Adipose tissue (tissue), 3 donors: ENCODE measurements around the gene TTC34. TPM values are rescaled to one million over a fixed set of nuclear protein-coding genes. Genes with fewer than 3 reads are reported as not detected.

Experiments used
- H3K27ac ChIP-seq: one replicate; pipeline ENCODE4 v1.5.1; 2013; ENCODE audit warnings: low read depth, low read length
- WGBS, 3 donors: extraction: QIAGEN DNeasy Blood & Tissue Kit; methylation state at CpG; one replicate each; pipeline ENCODE4 v1.1.7; 2013; 5-methylcytosine and 5-hydroxymethylcytosine counted together
- polyA plus RNA-seq, 3 donors: library from polyadenylated mRNA; stranded (reverse); fragments of 200-250 nt; gene quantifications; one replicate each; pipeline ENCODE4 v1.2.3, GENCODE V29; 2013
- donor health status: healthy with polysubstance abuse.
- donor health status: Bipolar disorder and iron deficiency.
- donor health status: healthy.

TTC34 gene
- polyA plus RNA-seq, 3 donors = 0.15 to 0.22 (median 0.16) TPM

DNA sequence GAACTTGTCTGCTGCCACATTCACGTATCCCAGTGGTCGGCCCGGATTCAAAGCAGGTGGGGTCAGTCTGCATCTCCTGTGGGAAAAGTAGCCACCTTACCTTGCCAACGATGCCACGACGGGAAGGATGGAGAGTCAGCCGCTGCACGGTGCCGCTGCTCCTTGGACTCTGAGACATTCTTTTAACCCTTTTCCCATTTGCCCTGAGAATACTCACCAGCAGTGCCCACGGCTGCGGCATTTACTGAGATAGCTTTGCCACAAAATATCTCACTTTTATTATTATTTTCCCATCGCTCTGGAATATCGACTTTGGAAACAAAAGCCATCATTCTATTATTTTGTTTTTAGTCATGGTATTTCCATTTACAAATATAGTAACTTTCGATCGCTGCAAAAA is 15.3 kb upstream of the TTC34 start:
- WGBS, 3 donors = 82 to 92% (median 88%) methylated on average over 15 of the region's 15 CpGs

DNA sequence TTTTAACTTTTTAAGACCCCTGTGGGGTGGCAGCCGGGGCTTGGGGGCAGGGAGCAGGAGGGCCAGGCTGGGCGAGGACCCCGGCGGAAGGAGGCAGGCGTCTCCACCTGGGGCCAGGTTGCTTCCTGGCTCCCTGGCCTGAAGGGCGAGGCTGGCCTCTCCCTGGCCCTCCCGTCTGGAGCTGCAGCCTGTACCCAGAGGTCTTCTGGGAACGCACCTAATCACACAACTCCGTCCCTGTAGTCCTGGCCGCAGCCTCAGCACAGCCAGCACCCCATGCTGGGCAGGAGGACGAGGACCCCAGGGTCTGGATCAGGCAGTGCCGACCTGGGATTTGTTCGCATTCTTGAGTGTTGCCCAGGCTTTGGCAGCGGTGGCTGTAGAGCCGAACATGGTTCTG is 14.1 kb upstream of the TTC34 start:
- 68 to 76% (median 72%) methylated on average over 15 of the region's 15 CpGs for WGBS, 3 donors
- H3K27ac ChIP-seq = no peak overlapping the region

More for the DNA sequence above, 15.3 kb upstream of the TTC34 start:
- no peak overlapping the region for H3K27ac ChIP-seq

DNA sequence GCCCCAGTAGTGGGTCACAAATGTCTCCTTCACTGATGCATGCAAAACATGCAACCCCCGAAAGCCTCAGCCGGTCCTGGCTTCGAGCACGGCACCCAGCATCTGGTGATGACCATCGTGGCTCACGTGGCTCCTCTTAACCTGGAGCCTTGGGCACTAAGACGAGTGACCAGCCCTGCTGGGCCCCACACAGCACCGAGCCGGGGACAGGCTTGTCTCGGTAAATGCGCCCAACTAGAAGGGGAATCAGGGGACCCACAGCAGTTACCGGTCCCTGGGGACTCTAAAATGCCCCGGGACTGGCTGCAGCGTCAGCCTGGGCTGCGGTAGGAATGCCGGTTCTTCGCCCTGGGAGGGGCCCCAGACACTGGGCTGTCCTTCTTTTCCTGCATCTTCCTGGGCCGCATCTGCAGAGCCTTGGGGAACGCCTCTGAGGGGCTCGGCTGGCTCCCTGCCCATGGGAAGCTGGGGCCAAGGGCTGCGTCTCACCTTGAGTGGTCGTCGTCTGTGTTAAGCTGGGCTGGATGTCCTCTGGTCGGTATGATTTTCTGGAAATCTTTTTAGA is 13.1 kb upstream of the TTC34 start:
- H3K27ac ChIP-seq = no peak overlapping the region
- 83 to 89% (median 84%) methylated on average over 24 of the region's 24 CpGs for WGBS, 3 donors

DNA sequence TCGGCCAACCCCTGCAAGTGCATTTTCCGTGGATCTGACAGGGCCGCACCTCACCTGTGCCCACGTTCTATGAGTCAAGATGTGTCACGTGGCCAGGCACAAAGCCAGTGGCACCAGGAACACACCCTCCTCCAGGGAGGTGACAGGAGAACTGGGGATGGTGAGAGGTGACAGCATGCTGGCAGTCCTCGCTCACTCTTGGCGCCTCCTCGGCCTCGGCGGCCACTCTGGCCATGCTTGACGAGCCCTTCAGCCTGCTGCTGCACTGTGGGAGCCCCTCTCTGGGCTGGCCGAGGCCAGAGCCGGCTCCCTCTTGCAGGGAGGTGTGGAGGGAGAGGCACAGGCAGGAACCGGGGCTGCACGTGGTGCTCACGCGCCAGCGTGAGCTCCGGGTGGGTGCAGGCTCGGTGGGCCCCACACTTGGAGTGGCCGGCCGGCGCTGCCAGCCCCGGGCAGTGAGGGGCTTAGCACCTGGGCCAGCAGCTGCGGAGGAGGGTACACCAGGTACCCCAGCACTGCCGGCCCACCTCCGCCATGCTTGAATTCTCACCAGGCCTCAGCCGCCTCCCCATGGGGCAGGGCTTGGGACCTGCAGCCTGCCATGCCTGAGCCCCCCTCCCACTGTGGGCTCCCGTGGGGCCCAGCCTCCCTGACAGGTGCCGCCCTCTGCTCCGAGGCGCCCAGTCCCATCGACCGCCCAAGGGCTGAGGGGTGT is 11.6 kb upstream of the TTC34 start:
- 92 to 96% (median 96%) methylated on average over 31 to 34 of the region's 34 CpGs for WGBS, 3 donors
- H3K27ac ChIP-seq = no peak overlapping the region

DNA sequence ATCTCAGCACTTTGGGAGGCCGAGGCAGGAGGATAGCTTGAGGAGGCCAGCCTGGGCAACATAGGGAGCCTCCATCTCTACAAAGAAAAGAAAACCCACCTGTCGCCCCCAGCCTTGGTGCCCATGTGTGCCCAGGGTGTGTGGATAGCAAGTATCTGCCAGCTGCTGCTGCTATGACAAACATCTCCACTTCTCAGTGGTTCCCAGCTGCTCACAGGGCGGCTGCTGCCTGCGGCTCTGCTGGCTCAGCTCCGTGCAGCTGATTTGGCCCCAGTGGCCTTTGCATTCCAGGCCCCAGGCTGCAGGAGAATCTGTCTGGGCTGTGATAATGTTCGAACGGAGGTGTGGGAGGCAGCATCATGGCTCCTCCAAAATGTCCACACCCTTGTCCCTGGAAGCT is 10.6 kb upstream of the TTC34 start:
- 86 to 89% (median 89%) methylated on average over 7 of the region's 7 CpGs for WGBS, 3 donors
- no peak overlapping the region for H3K27ac ChIP-seq

DNA sequence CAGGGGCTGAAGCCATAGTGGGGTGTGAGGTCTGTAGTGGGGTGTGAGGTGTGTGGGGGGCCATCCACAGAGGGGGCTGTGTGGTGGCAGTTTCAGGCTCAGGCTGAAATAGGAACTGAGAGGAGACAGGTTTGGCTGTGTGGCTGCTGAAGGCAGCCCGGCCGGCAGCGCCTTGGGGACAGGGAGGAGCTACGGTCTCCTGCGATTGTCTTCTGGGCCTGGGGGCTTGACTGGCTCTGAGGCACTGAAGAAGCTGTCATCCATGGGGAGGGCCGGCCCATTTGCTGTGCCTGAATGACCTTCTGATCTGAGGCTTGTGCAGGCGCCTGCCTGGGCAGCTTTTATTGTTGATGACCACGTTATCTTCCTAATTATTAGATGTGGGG is 10.0 kb upstream of the TTC34 start:
- no peak overlapping the region for H3K27ac ChIP-seq
- WGBS, 3 donors = 66 to 86% (median 76%) methylated on average over 8 of the region's 8 CpGs

DNA sequence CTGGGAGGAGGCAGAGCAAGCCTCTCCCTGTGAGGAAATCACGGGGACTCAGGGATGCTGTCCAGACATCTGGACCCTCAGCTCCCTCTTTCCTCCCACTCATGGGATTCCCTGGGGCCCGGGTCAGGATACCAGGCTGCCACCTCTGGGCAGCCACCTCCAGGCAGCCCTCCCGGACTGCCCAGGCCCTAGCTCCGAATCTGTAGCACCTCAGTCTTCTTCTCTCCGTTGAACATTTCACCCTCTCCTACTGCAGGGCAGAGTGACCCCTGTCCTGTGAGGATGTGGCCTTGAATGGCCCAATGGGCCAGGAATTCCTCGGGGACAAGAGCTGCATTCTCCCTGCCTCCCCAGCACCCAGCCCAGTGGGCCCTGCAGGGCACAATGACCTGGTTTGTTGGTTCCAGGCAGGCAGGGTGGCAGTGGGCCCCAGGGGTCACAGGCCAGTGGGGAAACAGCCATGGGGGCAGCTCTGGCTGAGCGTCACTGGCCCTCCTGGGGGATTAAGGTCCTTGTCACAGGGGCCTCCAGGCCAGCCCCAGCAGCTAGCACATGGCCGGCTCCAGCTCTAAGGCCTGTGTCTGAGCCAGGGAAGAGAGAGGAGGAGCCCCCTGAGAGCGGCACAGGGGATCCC is 9.5 kb upstream of the TTC34 start:
- 68 to 80% (median 76%) methylated on average over 9 of the region's 9 CpGs for WGBS, 3 donors
- no peak overlapping the region for H3K27ac ChIP-seq

DNA sequence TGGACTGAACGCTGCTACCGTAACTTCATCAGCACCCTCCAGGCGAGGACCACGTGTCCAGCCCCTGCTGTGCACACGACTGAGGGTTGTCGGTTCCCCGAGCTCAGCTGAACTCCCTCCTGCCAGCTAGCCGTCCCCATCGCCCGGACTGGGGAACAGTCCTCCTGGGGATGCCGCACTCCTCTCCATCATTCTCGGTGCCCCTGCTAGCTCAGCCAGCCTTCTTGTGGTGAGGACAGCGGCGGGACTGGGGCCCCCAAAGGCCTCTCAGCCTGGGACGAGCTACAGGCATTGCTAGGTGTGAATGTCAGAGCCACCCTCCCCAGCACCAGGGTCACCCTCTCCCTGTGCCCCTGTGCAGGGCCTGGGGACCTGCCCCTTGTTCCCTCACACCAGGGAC is 8.8 kb upstream of the TTC34 start:
- WGBS, 3 donors = 83 to 86% (median 83%) methylated on average over 12 to 15 of the region's 15 CpGs
- H3K27ac ChIP-seq = no peak overlapping the region

DNA sequence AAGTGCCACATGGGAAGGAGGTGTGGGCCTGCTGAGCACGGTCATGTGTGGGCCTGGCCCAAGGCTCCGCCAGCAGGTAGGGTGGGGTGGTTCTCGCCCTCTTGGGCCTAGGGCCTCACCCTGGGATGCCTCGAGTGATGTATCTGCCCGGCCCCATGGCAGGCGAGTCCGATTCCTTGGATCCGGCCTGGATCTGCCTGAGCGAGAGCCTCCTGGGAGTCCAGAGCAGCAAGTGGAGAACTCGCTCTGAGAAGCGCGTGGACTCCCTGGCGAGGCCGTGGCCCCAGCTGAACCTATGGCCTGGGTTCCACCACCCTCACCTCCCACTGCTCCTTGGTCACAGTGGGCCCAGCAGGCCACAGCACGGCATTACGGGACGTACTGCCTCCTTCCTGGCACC is 8.2 kb upstream of the TTC34 start:
- 86 to 92% (median 90%) methylated on average over 17 of the region's 17 CpGs for WGBS, 3 donors
- H3K27ac ChIP-seq = no peak overlapping the region

DNA sequence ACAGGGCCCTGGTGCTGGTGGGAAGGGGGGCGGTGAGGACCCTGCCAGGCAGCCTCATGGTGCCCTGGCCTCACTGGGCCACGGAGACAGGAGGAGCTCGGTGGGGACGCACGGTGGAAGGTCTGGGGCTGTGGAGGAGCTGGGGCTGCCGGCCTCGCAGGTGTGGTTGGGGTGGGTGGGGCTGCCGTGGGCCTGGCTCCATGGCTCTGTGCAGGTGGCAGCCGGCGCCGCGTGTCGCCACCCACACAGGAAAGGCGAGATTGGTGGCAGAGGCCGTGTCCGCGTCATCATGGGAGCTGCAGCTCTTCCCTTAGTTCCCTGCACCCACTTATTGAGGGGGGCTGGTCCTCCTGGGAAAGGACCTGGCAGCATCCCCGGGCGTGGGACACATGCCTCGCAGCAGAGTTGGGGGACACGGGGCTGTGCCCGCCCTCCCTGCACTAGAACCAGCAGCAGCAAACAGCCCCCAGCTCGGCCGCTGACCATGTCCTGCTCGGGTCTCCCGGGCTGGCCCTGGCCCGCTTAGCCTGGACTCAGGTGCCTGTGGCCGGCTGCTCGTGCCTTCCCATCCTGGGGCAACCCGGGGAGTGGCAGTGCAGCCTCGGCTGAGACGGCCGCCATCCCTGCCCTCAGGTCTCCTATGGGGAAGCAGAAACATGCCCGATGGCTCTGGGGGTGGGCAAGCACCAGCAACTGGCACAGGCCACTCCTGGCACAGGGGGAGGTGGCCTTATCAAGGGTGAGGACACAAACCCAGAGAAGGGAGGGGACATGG is 7.5 kb upstream of the TTC34 start:
- WGBS, 3 donors = 84 to 88% (median 87%) methylated on average over 32 to 34 of the region's 34 CpGs
- H3K27ac ChIP-seq = no peak overlapping the region

DNA sequence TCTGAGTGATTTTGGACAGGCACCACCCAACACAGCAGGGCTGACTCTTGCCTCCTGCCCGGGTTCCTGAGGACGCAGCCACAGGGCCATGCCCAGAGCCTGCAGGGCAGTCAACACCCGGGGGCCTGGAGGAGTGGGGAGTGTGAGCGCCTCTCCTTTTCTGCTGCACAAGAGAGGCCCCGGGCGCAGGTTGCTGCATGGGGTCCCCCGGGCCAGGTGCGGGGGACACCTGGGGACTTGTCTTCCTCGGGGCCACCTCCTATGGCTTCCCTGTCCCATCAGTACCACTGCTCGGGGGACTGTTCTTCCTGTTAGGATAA is 6.9 kb upstream of the TTC34 start:
- no peak overlapping the region for H3K27ac ChIP-seq
- 77 to 87% (median 83%) methylated on average over 8 to 10 of the region's 10 CpGs for WGBS, 3 donors

DNA sequence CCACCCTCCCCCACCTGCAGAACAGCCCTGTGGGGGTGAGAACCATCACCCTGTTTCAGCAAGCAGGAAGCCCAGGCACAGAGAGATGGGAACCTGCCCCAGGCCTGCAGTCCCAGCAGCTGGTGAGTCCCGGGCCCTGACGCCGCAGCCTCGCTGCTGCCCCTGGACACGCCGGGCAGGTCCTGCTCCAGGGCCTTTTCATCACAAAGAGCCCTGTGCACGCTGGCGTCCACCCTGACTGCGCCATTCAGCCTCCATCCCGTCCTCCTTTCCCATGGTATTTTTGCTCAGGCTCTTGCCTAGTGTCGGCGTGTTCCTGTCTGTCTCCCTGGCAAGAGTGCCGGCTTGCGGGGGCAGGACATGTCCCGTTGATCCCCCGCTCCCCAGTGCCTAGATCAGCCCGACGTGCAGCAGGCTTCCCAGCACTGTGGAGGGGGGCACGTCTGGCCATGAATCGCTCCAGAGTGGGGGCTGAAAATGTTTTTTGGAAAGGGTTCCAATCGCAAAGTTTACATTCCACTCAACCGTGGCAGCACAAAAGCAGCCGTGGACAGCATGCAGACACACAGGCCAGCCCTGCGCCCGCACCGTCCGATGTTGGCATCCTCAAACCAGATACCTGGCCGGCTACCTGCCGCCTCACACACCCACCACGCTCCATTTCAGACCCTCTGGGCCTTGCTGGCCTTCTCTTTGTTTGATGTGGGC is 6.3 kb upstream of the TTC34 start:
- H3K27ac ChIP-seq = no peak overlapping the region
- WGBS, 3 donors = 76 to 79% (median 78%) methylated on average over 30 of the region's 30 CpGs

DNA sequence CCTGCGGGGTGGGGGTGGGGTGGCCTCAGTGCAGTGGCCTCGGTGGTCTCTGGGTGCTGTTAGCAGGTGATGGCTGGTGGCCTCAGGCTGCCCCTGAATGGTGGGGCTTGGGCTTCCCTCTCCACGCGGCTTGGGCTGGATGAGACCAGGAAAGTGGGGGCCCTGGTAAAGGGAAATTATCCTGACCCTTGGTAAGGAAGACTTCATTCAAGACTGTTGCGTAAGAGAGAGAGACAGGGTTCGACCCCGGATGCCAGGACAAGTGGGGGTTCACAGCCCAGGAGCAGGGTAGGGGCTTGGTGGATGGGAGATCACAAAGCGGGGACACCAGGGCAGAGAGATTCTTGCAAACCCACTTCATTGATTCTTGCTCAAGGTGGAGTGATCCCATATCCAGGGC is 5.5 kb upstream of the TTC34 start:
- no peak overlapping the region for H3K27ac ChIP-seq
- WGBS, 3 donors = 55 to 70% (median 68%) methylated on average over 8 of the region's 8 CpGs

DNA sequence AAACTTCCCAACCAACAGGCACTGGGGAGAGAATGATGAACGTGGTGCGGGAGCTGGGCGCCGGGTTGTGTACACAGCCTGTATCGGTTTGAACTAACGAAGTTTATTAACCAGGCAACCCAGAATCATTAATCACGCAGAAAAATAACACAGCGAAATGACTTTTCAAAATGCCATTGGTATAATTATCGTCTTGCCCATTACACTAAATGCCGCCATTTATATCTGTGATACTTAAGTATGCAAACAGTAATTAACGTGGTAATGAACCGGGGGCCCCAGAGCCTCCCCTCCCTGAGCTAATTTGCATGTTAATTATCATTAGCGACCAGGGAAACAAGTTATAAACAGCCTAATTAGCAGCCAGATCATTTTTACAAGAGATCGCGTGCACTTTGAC is 5.1 kb upstream of the TTC34 start:
- H3K27ac ChIP-seq = no peak overlapping the region
- 17 to 59% (median 53%) methylated on average over 15 of the region's 15 CpGs for WGBS, 3 donors

DNA sequence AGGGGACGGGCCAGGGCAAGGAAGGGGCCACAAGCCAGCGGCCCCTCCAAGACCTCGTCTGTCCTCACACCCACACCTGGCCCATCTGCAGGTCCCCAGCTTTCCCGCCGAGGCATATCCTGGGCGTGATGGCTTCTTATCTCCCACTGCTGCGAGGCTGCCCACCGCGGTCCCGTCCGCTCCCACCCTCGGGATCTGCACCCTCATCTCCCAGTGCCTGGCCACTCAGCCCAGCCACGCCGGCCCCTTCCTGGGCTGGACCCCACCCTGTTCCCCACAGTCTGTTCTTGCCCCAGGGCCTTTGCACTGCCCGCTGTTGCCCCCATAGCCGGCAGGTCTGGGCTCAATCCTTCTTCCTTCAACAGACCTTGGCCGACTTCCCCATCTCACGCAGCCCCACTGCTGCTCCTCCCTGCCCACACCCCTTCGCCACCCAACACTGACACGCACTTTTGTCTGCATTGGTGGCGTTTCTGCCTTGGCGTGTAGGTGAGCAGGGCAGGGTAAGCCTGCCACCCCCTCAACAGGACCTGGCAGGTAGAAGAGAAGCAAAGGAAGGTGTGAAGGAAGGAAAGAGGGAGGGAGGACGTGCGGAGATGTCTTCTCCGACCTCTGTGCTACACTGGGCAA is 4.4 kb upstream of the TTC34 start:
- WGBS, 3 donors = 58 to 79% (median 72%) methylated on average over 21 to 25 of the region's 25 CpGs
- no peak overlapping the region for H3K27ac ChIP-seq

DNA sequence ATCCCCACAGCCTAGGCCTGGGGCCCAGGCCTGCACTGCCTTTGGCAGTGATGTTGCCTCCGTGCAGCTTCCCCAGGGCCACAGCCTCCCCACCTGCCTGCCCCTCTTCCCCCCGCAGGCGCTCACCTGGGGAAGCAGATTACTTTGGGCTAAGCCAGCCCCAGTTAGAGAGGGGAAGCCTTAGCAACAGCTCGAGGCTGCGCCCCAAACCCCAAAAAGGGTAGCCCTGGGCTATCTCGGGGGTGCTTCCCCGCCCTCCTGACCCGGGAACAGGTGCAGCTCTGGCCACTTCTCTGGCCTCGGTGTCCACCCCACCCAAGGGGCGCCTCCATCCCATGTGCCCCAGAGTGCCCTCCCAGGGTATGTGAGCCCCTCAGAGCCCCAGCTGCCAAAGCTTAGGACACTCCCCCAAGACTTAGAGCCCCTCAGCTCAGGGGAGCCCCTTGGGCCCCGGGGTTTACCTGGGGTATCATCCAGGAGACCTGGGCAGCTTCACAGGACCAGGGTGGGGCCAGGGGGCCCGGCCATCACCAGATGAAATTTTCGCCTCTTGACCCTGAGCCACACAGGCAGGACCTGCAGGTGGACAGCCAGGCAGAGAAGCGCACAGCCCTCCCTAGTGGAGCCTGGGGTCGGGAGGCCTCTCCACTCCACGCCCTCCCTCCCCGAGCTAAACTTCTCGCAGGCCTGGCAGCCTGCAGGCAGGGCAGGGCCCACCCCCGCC is 3.3 kb upstream of the TTC34 start:
- no peak overlapping the region for H3K27ac ChIP-seq
- 67 to 70% (median 69%) methylated on average over 17 to 19 of the region's 19 CpGs for WGBS, 3 donors

DNA sequence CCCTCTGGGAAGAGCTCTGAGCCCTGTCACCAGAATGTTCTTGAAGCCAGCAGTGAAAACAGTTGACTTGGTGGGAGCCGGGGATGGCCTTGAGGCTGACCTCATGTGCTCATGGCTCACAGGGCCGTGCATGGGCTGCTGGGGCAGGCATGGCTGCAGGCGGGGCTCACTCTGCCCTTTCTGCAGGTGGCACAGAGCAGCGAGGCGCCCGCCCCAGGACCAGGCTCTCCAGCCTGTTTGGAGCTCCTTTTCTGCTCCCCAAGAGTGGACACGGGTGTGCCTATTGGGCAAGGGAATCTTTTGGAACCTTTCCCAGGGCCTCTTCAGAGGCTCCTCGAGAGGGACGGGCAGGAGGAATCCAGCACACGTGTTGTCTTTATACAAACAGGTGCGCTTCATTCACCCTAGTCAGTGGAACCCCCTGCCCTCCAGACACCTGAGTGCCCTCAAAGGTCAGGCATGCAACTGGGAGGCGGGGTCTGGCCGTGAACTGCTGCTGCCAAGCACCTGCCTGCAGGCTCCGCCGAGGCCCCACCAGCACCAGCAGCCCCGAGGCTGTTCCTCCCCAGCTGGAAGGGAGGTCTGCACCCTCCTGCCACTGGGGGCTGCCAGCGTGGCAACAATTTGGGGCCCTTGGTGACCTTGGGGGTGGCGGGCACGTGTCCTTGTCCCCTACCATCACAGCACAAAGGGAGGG is 2.6 kb upstream of the TTC34 start:
- H3K27ac ChIP-seq = no peak overlapping the region
- WGBS, 3 donors = 63 to 64% (median 64%) methylated on average over 18 to 19 of the region's 19 CpGs
